T follicular helper cell (primary cell): ENCODE data around the gene OR4K2.
"Not testable (repeated sequence)": the region's sequence is repeated elsewhere in the genome, so short reads cannot be mapped to it uniquely, and the experiment has no call there.

Experiments used
- DNase-seq: peaks from one replicate; pipeline ENCODE4 v3.0.0-alpha.2; 2020; ENCODE audit warnings: low read depth
- total RNA-seq, 2 experiments: gene quantifications; one replicate each; lab custom pipeline; 2026; lab: John Stamatoyannopoulos, UW

The OR4K2 gene, protein sequence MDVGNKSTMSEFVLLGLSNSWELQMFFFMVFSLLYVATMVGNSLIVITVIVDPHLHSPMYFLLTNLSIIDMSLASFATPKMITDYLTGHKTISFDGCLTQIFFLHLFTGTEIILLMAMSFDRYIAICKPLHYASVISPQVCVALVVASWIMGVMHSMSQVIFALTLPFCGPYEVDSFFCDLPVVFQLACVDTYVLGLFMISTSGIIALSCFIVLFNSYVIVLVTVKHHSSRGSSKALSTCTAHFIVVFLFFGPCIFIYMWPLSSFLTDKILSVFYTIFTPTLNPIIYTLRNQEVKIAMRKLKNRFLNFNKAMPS
- total RNA-seq: 0 reads per million in 2 experiments

DNA sequence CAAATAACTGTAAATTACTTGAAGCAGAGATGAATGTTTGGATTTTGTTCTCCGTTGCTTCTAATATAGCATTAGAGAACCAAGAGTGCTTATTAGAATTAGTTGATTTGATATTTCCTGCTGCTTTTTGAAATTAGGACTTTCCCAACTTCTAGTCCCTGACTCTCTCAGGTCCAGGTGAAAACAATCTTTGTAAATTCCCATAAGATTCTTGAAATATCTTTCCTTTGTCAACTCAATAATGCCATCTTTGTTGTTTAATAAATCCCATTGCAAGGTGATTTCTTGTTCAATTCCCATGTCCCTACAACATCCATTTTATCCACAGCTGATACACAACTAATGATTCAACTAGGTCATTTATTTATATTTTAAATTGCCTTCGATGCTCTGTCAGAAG, at the start of gene OR4K2:
OR4K2 (plus strand) TSS at position 301 of the 400 bp plus-strand sequence. CDS start 1,126 bp downstream, outside the sequence.
- no peak for DNase-seq

DNA sequence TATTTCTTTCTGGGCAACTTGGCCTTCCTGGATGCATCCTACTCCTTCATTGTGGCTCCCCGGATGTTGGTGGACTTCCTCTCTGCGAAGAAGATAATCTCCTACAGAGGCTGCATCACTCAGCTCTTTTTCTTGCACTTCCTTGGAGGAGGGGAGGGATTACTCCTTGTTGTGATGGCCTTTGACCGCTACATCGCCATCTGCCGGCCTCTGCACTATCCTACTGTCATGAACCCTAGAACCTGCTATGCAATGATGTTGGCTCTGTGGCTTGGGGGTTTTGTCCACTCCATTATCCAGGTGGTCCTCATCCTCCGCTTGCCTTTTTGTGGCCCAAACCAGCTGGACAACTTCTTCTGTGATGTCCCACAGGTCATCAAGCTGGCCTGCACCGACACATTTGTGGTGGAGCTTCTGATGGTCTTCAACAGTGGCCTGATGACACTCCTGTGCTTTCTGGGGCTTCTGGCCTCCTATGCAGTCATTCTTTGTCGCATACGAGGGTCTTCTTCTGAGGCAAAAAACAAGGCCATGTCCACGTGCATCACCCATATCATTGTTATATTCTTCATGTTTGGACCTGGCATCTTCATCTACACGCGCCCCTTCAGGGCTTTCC, 47.2 kb upstream of the OR4K2 start:
- DNase-seq: not testable (repeated sequence)

DNA sequence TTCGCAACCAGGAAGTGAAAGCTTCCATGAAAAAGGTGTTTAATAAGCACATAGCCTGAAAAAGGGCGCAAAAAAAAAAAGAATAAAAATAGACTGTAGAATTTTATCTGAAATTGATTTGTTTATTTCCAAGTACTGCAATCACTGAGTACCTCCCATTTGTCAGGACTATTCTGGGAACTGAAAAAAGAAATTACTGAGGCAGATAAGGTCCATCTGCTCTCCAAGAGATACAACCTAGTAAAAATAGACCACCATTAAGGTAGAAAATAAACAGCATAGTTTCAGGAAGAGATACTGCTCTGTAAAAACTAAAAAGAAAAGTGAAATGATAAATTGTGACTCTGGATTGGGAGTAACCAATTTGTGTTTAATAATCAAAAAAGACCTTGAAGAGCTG, 46.6 kb upstream of the OR4K2 start:
- DNase-seq: no peak

DNA sequence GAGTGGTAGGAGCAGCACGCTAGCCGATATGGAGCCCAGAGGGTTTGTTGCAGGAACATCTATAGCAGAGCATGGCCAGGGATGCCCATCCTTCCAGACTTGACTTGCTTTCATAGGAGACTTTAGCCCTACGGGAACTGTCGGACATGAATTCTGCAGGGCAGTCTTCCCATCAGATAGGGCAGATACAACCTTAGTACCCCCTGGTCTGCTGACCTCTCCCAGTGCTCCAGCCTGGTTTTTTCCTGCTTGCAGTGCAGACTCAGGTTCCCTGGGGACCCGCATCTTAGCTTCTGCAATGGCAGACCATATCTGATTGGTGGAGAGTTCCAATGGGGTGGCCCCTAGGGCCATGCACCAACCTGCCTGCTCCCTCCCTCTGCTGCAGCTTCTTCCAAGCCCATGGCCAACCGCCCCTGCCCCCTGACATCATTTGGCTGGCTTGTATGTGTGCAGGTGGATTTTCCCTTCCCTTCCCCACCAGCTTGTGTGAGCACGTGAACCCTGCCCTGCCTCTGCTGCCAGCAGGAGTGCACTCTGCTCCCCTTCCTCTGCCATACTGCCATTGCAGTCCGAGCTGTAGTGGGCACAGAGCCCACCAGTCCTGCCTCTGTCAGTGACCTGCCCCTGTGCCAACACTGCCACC, 40.6 kb upstream of the OR4K2 start:
- DNase-seq: not testable (repeated sequence)

DNA sequence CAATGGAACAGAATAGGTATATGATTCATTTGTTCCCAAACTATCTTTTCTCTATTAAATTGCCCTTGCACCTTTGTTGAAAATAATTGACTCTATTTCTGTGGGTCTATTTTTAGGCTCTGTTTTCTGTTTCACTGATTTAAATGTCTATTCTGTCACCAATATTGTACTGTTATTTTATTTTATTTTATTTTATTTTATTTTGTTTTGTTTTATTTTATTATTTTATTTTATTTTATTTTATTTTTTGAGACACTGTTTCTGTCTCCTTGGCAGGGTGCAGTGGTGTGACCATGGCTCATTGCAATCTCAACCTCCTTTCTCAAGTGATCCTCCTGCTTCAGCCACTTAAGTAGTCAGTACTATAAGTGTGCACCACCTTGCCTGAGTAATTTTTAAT, 36.5 kb upstream of the OR4K2 start:
- no peak for DNase-seq

DNA sequence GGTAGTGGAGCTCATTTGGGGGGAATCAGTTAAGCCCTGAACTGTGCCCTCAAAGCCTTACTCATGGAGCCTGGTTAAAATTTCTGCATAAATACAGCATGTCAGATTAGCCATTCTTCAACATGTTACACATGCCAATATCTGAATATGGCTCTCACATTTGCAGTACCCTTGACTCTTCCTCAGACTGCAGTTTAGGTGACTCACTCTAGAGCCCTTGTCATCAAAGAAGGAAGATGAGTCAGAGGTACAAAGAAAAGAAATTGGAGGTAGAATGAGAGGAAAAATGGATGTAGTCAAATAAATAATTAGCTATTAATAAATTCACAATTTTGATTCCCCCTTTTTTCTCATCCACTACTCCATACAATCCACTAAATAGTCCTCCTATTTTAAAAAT, 23.6 kb upstream of the OR4K2 start:
- no peak for DNase-seq

DNA sequence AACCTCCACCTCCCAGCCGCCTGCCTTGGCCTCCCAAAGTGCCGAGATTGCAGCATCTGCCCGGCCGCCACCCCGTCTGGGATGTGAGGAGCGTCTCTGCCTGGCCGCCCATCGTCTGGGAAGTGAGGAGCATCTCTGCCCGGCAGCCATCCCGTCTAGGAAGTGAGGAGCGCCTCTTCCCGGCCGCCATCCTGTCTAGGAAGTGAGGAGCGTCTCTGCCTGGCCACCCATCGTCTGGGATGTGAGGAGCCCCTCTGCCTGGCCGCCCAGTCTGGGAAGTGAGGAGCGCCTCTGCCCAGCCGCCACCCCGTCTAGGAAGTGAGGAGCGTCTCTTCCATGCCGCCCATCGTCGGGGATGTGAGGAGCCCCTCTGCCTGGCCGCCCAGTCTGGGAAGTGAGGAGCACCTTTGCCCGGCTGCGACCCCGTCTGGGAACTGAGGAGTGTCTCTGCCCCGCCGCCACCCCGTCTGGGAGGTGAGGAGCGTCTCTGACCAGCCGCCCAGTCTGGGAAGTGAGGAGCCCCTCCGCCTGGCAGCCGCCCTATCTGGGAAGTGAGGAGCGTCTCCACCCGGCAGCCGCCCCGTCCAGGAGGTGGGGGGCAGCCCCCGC, 8.8 kb upstream of the OR4K2 start:
- not testable (repeated sequence) for DNase-seq

DNA sequence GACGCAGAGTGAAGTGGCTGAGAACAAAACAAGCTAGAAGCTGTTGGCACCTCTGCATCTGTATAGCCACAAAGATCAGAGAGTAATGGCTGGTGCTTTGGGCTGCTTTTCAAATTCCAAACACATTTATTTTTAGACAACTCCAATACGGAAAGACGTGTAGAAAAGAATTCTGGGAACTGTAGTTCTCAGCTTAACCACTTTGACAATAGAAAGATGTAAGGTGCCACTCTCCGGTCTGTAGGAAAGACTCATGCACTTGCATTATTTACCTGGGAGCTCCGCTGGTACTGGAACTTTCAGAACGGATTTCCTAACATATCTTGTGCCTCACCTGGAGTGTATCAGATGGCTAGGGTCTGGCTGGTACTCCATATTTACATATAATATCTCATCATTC, 1.8 kb upstream of the OR4K2 start:
- DNase-seq: no peak

DNA sequence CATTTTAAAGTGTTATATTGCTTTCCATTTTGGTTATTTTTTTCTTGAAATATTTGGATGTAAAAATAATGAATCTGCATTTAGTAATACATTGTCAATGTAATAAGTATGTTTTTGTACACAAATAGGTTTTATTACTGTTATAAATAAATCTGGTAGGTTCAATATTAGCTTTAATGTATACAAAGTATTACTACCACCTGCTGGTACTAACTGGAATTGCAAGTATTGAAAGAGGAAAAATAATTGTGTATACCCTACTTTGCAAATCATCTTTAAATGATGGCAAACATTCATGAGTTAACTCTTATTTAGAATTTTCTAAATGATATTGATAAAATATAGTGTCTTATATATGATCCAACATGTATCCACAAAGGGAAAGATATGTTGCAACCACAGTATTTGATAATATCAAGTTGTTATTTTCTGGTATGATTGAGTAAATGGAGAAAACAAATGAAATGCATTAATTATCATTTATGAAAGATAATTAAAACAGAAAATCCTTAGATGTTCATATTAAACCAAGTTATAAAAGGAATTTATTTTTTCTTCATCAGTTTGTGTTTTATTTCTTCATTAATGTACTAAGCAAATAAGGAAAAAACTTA, 3.2 kb downstream of the OR4K2 start:
- no peak for DNase-seq

DNA sequence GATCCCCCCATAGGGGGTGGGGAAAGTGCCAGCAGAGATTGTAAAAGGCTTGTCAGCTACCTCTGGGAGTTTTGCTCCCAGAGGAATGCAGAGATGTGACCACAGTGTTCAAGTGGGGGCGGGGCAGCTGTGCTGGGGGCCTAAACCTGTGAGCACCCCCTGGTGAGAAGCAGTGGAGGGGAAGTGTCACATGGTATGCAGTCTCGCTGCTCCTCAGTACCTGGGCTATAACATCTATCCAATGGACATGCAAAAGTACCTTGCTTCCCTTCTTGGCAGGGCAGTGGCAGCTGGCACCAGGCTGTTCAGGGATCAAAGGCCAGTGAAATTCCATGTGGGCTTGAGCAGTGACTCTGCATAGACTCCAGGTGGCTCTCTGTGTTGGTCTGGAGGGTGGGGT, 20.3 kb downstream of the OR4K2 start:
- DNase-seq: no peak

DNA sequence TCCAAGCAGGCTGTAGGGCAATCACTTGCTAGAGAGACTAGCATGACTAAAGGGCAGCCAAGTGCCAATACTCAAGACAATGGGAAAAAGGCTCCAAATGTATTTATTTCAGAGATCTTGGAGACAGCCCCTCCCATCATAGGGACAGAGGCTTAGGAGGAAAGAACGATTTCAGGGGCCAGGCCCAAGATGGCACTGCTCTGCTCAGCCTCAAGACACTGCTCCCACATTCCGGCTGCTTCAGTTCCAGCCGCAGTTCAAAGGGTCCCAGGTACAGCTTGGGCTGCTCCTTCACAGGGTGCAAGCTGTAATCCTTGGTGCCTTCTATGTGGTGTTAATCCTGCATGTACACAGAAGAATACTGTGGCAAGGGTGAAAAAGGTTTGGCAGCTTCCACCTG, 26.1 kb downstream of the OR4K2 start:
- no peak for DNase-seq

DNA sequence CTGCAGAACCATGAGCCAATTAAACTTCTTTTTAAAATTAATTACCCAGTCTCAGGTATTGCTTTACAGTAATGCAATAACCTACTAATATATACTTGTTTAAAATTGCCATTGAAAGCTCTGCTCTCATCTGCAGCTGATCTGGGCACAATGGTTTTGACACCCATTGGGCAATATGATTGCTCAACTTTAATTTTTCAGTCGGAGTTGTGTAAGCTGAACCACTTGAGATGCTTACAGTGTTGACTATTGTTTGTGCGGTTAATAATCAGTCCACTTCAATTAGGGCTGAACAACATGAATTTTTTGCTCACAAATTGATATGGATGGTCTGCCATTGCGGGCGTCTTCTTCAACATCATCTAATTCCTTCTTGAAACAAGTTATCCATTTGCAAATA, 27.5 kb downstream of the OR4K2 start:
- DNase-seq: no peak

DNA sequence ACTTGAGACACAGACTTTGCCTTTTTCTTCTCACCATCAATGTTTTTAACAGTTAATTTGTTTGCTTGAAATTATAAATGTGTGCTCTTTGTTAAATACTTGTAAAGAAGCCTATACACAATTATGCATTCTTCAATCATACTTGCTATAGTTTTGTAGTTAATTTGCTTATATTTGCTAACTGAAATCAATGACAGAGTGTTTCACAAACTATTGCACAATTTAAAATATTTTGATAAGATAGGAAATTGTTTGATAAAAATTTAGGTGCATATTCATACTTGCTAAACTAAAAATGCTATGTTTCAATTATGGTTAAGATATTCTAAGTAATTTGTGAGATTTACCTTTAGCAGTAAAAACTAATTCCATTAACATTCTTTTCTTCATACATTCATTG, 31.7 kb downstream of the OR4K2 start:
- DNase-seq: no peak

DNA sequence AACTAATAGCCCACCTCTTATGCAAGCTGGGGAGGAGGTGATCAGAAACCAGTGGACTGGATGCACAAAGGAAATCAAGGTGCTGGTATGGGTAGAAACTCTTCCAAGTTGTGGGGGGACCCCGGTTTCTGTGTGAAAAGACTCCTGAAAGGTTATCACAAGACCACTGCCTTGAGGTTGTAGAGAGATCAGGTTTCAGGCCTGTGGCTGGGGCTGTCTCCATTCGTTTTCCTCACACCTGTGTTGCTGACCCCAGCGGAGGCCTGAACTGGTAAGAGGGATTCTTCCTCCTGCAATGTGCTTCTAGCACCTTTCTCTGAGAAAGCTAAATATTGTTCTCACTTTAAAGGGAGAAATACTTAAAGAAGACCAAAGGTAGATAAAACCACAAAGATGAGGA, 36.2 kb downstream of the OR4K2 start:
- DNase-seq: no peak

DNA sequence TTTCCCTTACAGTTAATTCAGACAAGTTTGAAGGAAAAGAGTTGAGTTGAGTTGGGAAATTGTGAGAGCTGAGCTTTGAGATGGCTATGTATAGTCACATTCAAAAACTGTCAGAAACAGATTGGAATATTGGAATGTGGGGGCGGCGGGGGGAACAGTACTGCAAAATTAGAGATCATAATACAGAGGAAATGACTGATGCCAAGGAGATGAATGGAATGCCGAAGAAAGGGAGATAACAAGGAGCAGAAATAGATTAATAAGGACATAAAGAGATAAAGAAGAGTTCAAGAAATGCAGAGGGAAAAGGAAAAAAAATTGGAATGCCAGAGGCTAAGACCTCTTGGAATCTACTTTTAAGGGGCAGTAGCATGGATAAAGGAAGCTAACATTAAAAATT, 42.3 kb downstream of the OR4K2 start:
- no peak for DNase-seq

DNA sequence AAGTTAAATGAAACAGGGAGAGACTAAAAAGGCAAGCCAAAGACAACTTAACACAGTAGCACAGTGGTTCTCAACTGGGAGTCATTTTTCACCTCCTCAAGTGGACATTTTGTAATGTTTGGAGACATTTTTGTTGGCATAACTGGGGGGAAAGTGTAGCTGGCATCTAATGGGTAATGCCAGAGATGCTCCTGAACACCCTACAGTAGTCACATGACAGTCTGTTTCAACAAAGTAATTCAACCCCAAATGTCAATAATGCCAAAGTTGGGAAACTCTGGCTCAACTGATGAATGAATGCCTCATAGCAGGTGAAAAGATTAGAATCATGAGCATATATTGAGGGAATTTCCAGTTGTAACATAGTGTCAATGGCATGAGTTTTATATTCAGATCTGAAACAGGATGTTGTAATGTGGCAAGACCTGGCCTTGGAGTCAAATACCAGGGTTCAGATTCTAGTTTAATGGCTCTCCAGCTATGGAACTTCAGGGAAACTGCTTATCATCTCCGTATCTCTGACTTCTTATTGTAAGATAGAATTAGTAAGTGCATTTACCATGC, 43.1 kb downstream of the OR4K2 start:
- no peak for DNase-seq

DNA sequence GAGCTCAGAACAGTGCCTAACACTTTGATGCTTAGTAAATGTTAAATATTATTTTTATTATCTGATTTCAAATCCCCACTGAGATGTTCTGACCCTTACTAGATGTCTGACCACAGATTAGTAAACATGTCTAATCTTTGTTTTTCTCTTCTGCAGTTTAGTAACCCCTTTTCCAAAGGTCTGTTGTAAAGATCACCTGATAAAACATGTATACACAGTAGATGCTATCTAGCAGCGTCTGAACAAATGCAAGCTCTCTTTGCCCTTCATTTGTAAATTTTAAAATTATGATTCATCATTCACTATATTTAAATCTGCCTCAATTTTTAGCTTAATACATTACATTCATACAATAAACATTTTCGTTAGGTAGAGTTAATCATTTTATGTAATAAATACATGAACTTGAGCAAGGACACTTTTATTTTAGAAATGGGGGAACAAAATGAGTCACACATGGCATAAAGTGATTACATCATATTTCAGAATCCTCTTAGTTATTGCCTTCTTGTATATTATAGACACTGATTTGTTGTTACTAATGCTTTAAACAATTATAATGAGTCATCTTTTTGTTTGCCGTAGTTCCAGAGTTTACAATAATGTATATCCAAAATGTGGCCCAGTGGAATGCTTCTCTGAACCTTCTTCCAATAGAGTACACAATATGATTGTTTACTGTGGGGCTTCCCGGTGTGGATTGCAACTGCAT, 43.8 kb downstream of the OR4K2 start:
- DNase-seq: no peak

DNA sequence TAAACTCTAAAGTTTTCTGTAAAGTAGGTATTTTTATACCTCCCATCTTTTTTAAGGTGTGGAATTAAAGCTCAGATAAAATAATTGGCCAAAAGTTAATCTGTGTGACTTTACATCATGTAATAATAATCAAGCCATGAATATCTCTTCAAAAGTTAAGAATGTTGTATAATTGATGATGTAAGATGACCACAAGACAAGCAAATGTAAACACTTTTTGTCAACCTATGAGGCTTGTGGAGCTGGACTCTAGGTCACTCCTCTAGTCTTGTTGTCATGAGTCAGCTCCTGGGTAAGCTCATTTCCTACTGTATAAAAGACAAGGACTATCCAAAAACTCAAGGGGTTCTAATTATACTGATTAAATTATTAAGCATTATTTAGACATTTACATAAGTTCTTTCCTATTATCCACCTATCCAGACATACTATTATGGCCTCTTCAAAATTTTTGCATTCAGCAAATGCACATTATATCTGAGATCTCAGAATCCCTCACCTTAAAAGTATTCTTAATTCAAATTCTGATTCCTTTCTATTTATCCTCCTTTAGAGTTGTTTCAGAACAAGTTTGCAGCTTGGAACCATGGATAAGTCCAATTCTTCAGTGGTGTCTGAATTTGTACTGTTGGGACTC, 45.2 kb downstream of the OR4K2 start, which contains the start of gene OR4K5:
OR4K5 (plus strand) TSS at position 587 of the 637 bp plus-strand sequence; CDS start at position 587, 0 bp downstream.
- DNase-seq: no peak

DNA sequence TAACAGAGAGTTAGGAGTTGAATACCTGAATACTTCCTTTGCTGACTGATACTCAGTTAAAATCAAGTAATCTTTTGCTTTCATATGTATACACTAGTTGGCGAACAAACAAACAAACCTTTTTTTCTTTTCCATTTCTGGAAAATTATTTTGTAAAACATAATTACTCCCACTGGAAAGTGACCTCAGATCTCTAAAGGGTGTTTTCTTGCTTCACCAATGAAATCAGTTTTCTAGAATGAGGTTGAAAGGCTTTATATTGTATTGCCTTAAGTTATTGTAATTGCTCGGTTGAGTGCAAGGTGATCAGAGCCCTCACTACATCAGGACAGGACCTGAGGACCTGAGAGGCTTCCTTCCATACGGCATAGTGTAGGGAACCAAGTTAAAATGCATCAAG, 55.7 kb downstream of the OR4K2 start, which contains the start of gene OR4K1:
OR4K1 (plus strand) TSS at position 301 of the 400 bp plus-strand sequence. CDS start 4,750 bp downstream, outside the sequence.
- no peak for DNase-seq
